Activated B cell treated with CpG ODN at 0.5 μM for 24 hours (primary cell): Measurements from ENCODE around the gene FRY. TPM values are rescaled to one million over a fixed set of nuclear protein-coding genes. Genes with fewer than 3 reads are reported as not detected.

ENCODE experiments used
- ATAC-seq: fragments of 200-7000 bp; cut with Tn5 transposase; one replicate; pipeline ENCODE4 v1.10.0; 2021; ENCODE audit warnings: low read depth, mild to moderate bottlenecking, moderate library complexity
- CTCF ChIA-PET: fragments of 350-600 bp; sonication (Branson Sonifier 250); formaldehyde crosslinking; loops from one replicate; lab custom pipeline; 2021; ENCODE audit warnings: antibody characterized with exemption; lab: Charles Lee
- POLR2A ChIA-PET: fragments of 350-600 bp; sonication (Branson Sonifier 250); formaldehyde crosslinking; loops from one replicate; lab custom pipeline; 2021; ENCODE audit warnings: antibody characterized with exemption; lab: Charles Lee
- DNase-seq: peaks from one replicate; pipeline ENCODE4 v3.0.0; 2022
- H3K27ac Mint-ChIP-seq: one replicate; pipeline ENCODE4 v1.8.0; 2020; ENCODE audit warnings: mixed read lengths
- H3K27me3 Mint-ChIP-seq: one replicate; pipeline ENCODE4 v1.8.0; 2021; ENCODE audit warnings: mixed read lengths
- H3K36me3 Mint-ChIP-seq: one replicate; pipeline ENCODE4 v1.8.0; 2021; ENCODE audit warnings: low read depth, mixed read lengths
- H3K4me1 Mint-ChIP-seq: one replicate; pipeline ENCODE4 v1.8.0; 2021; ENCODE audit warnings: mixed read lengths
- H3K4me3 Mint-ChIP-seq: one replicate; pipeline ENCODE4 v1.8.0; 2020; ENCODE audit warnings: mild to moderate bottlenecking, mixed read lengths
- H3K9me3 Mint-ChIP-seq: one replicate; pipeline ENCODE4 v1.8.0; 2020; ENCODE audit warnings: mixed read lengths
- CTCF ChIP-seq: fragments of 200-600 bp; IDR thresholded peaks from one replicate; pipeline ENCODE4 v1.8.0; 2022; ENCODE audit warnings: antibody characterized with exemption, mild to moderate bottlenecking
- intact Hi-C: fragments of 100-400 bp; cut with micrococcal nuclease; formaldehyde crosslinking; loops from one replicate; pipeline ENCODE4 v1.15.1; 2024
- total RNA-seq: library from RNA; stranded (reverse); gene quantifications from 2 replicates; pipeline ENCODE4 v1.2.3, GENCODE V29; 2022

FRY gene
- total RNA-seq, 1 donor from 2014 or later, result 4.8 TPM

- Mint-ChIP-seq H3K36me3 (no peaks in the 10 kb centered on the region), H3K27me3 (peaks cover 5% of the 10 kb centered on the region), H3K4me3 (no peak overlapping the region), H3K27ac (no peak overlapping the region), H3K9me3 (no peaks in the 10 kb centered on the region), H3K4me1 (peaks cover 33% of the 10 kb centered on the region)
- ChIA-PET POLR2A (no interaction called here), CTCF (interaction anchor here (0.9 kb wide), 1 partner anchor 36 kb away, joined by 3 read pairs; no protein-coding TSS in a partner anchor)
- TF ChIP-seq CTCF, result no peak
- ATAC-seq, result no peak
- intact Hi-C loops, result loop anchor here (10.0 kb wide), 2 partner anchors 617 to 1507 kb away; no protein-coding TSS in a partner anchor
- no peak for DNase-seq
These were observed 5.9 kb downstream of the FRY start for GRCh38 chr13:32037471-32037870.

GRCh38 chr13:32038343-32038742 lies 6.8 kb downstream of the FRY start:
- intact Hi-C loops, result loop anchor here (10.0 kb wide), 2 partner anchors 616 to 1506 kb away; no protein-coding TSS in a partner anchor
- no peak overlapping the region for H3K4me3 Mint-ChIP-seq
- DNase-seq (no peak), ATAC-seq (no peak)
- POLR2A ChIA-PET, result no interaction called here
- H3K4me1 Mint-ChIP-seq, result peaks cover 37% of the 10 kb centered on the region
- no peak overlapping the region for H3K27ac Mint-ChIP-seq
- TF ChIP-seq CTCF, result no peak
- no peaks in the 10 kb centered on the region for H3K36me3 Mint-ChIP-seq
- peaks cover 4% of the 10 kb centered on the region for H3K27me3 Mint-ChIP-seq
- CTCF ChIA-PET, result no interaction called here
- no peaks in the 10 kb centered on the region for H3K9me3 Mint-ChIP-seq

GRCh38 chr13:32039056-32039455 lies 7.5 kb downstream of the FRY start:
- ATAC-seq, result no peak
- Mint-ChIP-seq H3K4me1 (peaks cover 34% of the 10 kb centered on the region), H3K27me3 (no peaks in the 10 kb centered on the region), H3K36me3 (no peaks in the 10 kb centered on the region), H3K4me3 (no peak overlapping the region), H3K27ac (no peak overlapping the region), H3K9me3 (no peaks in the 10 kb centered on the region)
- CTCF ChIA-PET, result no interaction called here
- intact Hi-C loops, result loop anchor here (10.0 kb wide), 2 partner anchors 616 to 1506 kb away; no protein-coding TSS in a partner anchor
- TF ChIP-seq CTCF, result no peak
- DNase-seq, result no peak
- POLR2A ChIA-PET, result no interaction called here

GRCh38 chr13:32039528-32039927 lies 8.0 kb downstream of the FRY start:
- H3K27me3 Mint-ChIP-seq, result no peaks in the 10 kb centered on the region
- peaks cover 34% of the 10 kb centered on the region for H3K4me1 Mint-ChIP-seq
- H3K27ac Mint-ChIP-seq, result no peak overlapping the region
- no peak overlapping the region for H3K4me3 Mint-ChIP-seq
- no peaks in the 10 kb centered on the region for H3K9me3 Mint-ChIP-seq
- ChIA-PET POLR2A (no interaction called here), CTCF (no interaction called here)
- no peak for TF ChIP-seq CTCF
- intact Hi-C loops, result loop anchor here (10.0 kb wide), 2 partner anchors 615 to 1505 kb away; no protein-coding TSS in a partner anchor
- no peaks in the 10 kb centered on the region for H3K36me3 Mint-ChIP-seq
- no peak for DNase-seq
- no peak for ATAC-seq

GRCh38 chr13:32040052-32040642 lies 8.6 kb downstream of the FRY start:
- H3K36me3 Mint-ChIP-seq, result no peaks in the 10 kb centered on the region
- no peak for TF ChIP-seq CTCF
- no peak overlapping the region for H3K27ac Mint-ChIP-seq
- H3K9me3 Mint-ChIP-seq, result no peaks in the 10 kb centered on the region
- DNase-seq (no peak), ATAC-seq (no peak)
- H3K27me3 Mint-ChIP-seq, result no peaks in the 10 kb centered on the region
- intact Hi-C loops, result no loop called here
- ChIA-PET POLR2A (interaction anchor here (1.9 kb wide), 1 partner anchor 9 kb away, joined by 10 read pairs; the partner anchor contains the start of gene FRY), CTCF (no interaction called here)
- H3K4me3 Mint-ChIP-seq, result no peak overlapping the region
- H3K4me1 Mint-ChIP-seq, result peaks cover 34% of the 10 kb centered on the region
